Islet precursor cell (in vitro differentiated cells): ENCODE measurements around the gene FSTL4.
A peak's percentile ranks its signal among the peaks of the same experiment; 100 is the strongest.

Experiments
- DNase-seq: peaks from one replicate; pipeline ENCODE4 v3.0.0-alpha.2; 2018

FSTL4 gene

DNA sequence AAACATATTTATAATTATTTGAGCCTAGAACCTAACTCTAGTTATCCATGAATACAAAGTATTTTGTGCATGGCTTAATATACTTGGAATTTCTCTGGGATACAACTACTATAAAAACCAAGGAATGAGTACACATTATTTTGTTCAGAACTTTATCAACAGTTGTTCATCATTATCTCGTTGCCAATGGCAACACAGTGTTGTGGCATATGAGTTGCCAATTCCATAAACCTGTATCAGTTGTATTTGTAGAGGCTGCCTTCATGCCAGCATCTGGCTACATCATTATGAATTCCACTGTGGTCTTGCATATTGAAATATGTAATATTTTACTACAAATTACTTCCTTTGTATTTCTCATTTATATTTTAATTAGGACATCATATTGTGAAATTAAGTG, 250.4 kb downstream of the FSTL4 start:
- no peak for DNase-seq

DNA sequence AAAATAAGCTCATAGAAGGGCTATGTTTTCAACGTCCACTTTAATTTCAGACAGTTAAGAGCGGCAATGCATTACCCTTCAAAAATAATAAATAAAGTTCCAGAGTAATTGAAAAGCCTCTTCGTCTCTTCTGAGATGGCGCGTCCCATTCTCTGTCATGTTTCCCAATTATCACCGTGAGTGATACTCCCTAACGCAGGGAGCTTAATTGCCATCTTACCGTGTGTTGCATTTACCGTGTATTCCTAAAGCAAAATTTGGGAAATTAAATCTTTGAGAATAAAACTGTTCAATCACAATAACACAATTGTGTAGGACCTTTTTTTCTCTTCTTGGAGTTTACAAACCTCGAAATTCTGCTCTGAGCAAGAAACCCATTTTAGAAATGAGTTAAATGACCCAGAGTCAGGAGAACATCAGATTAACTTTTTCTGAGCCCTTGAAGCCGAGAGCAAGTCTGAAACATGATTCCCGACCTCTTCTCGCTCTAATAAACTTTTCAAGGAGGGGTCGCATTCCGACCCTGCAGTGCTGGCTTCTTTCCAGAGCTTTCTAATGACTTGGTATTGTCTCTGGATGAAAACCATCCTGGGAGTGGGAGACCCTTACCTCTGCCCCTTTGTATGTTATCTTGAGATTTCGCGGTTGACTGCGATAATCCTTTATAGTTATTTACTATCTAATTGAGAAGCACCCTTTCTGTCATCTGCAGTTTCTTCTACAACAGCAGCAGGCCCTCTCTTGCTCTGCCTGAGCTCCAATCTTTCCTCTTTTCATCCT, 251.5 kb downstream of the FSTL4 start:
- peak; percentile 51 for DNase-seq

DNA sequence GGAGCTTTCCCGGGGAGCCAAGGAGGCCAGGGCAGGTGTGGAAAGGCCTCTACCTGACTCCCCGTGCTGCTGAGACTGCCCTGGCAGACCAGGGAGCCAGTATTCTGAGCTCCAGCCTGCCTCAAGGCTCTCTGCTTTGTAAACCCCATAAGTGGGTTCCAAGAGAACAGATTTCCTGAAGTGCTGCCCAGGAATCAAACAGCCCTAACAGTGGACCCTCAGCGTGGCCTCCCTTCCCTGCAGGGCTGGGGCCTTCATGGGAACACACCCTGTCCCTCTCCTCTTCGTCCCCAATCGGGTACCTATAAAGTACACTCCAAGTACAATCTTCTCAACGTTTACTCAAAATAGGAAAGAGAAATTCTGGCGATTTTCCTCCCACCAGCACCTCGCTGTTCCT, 252.5 kb downstream of the FSTL4 start:
- no peak for DNase-seq

DNA sequence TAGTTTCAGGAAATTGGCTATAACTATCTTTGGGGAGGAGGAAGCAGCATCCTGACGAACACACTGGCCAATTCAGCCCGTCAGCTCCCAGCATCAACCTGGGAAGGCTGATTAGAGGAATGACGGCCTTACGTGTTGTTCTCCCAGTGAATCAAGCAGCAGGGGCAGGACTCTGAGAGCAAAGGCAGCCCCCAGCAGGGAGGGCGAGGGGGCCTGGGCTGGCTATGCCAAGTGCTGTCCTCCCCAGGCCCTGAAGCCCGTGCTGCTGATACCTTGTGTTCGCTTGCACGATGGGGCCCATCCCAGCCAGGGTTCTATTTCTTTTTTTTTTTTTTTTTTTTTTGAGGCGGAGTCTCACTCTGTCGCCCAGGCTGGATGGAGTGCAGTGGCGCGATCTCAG, 254.1 kb downstream of the FSTL4 start:
- no peak for DNase-seq

DNA sequence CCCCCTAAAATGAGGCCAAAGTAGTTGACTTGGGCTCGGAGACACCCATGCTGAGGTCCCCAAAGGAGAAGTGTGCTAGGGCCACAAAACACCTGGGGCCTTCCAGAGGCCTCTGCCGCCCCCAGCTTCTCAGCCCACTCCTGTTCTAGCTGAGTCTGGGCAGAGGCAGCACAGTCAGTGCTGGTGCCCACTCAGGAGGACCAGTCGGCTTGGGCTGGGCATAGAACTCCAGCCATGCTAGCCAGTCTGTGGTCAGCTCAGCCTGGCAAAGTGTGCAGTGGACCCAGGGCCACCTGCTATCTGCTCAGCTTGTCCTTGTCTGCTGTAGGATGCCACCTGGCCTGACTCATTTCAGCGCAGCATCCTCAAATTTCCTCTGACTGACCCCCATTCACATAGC, 254.6 kb downstream of the FSTL4 start:
- no peak for DNase-seq

DNA sequence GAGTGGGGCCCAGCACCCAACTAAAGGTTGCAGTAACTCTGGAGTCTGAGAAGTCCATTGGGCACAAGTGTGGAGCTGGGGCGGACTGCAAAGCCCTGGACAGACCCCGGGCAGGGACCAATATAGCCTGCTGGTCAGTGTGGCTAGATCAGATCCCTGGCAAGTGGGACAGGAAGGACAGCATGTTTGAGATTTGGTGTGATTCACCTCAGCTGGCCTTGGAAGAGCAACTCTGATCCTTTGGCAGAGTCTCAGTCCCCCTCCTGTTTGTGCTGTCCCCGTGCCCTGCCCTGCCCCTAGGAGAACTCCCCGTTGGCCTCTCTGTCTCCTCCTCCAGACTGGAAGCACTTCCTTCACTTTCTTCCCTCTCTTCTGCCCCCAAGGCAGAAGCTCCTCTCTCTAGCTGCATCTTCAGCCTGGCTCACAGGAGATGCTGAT, 255.3 kb downstream of the FSTL4 start:
- DNase-seq: peak; percentile 58

DNA sequence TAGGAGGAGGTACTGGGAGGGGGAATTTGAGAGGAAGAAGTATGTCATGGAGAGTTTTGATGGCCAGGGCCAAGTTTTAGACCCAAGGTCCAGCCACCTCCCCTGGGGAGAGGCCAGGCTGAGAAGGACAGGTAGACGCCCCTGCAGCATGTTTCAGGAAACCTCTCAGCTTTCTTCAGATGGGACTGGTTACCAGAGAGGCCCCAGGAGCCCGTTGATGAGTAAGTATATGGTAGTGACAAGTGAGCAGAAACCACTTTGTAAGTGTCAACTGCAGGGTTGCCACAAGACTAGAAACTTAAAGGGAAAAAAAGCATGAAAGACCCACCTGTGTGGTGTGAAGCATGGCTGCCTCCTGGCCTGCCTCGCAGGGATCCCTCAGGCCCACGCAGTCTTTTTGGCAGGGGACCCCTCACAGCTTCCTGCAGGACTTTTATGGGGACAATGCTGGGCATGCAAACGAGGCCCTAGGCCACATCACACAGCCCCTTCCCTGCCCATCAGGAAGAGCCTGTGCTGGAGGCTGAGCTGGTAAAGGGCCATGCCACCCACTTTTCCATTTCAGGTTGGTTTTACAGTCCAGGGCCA, 255.9 kb downstream of the FSTL4 start:
- no peak for DNase-seq

DNA sequence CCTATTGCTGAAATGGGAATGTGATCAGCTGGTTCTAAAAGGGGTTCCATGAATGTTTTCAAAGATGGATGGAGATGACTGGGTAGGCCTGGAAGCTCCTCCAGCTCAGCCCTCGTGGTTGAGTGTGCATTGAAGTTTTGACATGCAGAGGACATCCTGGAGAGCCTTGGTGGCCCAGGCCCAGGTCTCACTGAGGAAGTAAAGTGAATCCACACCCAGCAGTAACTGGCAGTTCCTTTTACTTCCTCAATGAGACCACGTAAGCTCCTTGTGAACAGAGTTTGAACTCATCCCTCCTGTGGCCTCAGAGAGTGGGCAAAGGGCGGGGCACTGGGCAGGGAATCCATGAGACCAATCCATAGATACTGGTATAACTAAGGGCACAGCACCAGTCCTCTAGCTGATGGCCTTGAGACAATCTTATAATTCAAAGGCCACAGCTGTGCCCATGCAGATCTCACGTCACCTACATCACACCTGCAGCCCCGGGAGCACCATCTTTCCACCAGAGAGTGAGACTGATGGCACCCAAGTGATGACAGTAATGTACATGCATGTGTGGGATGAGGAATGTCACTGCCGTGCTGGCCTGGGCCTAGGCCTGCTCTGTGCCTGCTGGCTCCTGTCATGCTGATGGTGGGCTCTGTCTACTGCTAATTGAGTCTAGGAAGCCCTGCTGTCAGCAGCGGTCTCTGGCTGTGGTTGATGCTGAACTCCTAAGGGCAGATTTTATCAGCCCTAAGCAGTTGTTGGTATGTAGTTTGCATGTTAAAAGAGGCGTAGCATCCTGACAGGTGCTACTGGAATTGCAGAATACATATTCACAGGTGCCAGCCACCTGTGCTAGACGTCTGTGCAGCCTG, 257.8 kb downstream of the FSTL4 start:
- peak; percentile 49 for DNase-seq

DNA sequence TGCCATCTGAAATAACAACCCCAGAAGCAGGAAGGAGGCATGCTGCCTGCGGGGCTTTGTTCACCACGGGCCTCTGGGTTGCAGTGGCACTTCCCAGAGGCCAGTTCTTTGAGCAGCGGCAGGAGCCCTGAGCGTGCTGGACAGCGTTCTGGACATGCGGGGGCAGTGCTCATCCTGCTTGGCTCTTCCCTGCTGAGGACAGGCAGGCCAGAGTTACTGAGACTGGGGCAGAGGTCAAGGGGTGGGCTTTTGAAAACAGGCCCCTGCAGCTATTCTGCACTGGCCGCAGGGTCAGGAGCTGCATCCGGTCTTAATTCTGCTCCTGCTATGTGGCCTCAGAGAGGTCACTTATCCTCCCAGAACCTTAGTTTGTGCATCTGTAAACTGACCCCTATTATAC, 258.6 kb downstream of the FSTL4 start:
- peak; percentile 88 for DNase-seq

DNA sequence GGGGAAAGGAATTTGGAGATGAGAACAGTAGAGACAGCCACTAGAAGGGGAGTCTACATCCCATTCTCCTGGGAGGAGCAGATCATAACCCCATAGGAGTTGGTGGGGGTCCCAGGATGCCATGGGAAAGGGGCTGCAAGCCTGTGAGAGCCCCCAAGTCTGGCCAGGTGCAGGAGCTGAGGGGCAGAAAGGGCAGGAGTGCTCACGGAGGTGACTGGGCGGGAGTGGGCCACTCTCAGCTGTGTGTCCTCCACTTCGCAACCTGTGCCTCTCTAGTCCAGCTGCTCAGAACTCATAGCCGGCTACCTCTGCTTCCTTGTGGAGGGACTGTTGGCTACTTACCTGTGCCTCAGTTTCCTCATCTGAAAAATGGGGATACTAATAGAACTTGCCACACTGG, 263.9 kb downstream of the FSTL4 start:
- DNase-seq: peak; percentile 31

DNA sequence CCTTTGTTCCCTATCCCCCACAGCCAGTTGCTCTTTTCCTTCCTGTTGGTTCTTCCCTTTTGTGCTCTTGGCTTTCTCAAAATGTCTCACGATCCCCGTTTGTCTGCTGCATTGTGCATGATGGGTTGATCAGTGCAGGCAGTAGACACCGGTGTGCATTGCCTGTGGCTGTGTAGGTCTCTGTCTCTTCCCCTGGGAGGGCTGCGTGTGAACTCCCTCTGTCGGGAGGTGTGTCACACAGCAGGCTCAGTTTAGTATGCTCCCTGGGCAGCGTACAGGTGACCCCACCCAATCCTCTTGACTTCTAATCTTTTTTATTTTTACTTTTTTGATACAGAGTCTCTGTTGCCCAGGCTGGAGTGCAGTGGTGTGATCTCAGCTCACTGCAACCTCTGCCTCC, 265.3 kb downstream of the FSTL4 start:
- DNase-seq: peak; percentile 62

DNA sequence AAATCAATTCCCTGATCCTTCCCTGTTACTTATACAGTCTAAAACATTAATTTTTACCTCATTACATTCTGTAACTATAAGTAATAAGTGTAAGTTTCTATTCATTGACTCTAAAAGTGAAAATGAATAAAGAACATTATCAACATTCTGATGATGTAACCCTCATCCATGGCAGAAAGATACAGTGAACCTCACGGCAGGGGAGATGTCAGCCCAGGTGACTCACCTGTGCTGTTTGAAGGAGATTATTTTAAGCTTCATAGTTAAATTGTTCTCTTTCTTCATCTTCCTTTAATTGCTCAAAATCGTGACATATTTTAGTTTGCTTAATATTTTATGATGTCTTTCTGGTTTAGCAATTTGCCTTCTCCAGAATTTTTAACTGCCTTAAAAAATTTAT, 268.1 kb downstream of the FSTL4 start:
- no peak for DNase-seq

DNA sequence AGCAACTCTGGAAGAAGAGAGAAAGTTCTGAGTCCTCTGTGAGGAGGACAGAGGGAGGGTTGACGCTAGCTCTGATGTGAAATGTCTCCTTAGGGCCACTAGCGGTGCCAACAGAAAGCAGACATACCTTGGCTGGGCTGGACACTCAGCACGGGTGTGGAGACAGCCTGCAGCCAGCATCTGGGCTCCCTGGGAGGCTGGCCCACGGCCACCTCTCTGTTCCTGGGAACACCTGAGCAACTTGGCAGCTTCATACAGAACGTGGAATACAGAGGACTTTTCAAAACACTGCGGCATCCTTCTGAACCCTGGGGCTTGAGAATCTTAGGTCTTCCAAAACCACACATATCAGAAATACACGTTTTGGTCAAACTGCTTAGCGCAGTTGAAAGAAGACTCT, 269.1 kb downstream of the FSTL4 start:
- DNase-seq: peak; percentile 46

DNA sequence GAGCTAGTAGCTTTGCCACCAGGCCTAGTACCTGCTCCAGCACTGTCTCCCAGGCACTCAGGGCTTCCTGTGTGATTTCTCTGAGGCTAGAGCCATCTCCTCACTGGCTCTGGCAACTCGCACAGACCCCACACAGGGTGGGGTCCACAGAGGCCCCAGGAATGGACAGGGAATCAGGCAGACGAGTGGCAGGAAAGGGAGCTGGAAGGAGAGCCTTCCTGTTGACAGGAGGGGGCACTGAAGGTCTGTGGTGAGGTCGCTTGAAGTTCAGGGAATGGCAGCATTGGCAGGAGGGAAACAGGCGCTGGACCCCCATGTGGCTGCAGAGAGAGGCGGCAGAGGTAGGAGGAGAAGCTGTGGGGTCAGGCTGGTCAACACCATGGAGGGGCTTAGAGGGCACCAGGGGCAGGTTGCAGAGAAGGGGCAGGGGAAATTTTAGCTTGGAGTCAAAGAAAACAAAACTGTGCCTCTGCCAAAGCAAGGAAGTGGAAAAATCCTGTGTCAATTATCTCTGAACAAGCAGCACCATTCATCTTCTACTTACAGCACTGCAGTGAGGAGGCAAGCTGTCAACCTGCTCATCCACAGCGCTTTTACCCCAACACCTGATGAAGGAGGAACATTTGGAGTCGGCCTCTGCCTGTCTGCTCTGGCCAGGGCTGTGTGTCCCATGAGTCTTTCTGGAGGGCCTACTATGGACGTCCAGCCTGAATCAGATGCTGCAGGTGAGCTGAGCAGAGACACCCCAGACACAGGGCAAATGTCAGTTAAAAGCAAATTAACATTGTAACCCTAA, 270.2 kb downstream of the FSTL4 start:
- DNase-seq: peak; percentile 53

DNA sequence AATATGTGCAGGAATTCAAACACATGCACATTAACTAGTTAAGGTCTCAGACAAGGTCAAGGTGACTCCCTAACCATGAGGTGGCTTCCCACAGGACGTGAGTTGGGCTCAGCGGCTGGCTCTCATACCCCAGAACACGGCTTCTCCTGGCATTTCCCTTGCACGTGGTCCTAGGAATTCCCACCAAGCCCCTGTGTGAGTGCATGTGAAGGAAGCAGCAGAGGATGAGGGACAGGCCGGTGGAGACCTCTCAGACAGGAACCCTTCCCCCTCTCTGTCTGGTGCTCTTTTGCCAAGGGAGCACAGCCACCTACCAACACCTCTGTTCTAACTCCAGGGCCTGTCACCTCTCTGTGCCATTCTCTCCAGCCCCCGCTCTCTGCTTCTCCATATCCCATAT, 271.0 kb downstream of the FSTL4 start:
- peak; percentile 41 for DNase-seq

DNA sequence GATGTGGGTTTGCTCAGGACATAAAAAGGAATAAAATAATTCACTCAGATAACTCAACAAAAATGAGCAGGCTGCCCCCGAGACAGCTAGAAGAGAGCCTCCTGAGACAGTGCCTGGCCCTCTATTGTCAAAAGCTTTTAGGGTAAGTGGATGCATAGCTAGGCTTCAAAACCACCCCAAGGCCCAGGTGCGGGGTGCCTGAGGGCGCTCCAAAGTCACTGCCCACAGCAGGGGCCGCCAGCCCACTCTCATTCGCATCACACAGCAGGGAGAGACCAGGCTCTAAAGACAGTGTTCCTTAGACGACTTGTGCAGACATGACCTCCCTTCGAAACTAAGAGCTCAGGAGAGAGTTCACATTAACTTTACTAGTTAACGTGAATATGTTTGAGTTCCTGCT, 271.5 kb downstream of the FSTL4 start:
- peak; percentile 59 for DNase-seq

DNA sequence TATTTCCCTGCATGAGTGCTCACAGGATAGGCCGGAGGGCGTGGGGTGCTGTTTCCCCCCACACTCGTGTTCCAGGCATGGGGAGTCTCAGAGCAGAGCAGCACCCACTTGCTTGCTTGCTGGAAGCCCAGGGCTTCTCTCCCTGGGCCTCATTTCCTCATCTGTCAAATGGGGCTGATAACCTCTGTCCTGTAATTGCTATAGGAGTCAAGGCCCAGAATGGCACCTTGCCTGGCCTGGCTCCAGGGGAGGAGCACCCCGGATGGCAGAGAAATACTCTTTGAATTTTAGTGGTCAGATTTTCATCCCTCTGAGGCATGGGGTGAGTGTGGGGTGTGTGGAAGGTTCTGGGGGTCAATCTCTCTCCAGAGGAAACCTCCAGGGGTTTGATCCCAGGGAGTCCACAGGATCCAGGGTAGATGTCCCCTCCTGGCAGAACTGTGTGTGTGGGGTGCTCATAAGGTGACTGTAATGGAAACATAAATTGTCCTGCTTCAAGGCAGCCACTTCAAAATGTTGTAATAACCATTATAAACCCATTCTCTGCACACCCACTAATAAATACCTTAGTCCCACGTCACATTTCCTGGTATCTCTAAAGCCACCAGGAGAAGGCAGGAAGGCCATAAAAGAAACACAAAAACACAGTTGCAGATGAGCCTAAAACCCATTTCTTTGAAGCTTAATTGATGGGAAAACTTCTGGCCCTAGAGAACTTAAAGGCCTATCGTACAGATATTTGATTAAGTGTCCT, 272.2 kb downstream of the FSTL4 start:
- peak; percentile 43 for DNase-seq

DNA sequence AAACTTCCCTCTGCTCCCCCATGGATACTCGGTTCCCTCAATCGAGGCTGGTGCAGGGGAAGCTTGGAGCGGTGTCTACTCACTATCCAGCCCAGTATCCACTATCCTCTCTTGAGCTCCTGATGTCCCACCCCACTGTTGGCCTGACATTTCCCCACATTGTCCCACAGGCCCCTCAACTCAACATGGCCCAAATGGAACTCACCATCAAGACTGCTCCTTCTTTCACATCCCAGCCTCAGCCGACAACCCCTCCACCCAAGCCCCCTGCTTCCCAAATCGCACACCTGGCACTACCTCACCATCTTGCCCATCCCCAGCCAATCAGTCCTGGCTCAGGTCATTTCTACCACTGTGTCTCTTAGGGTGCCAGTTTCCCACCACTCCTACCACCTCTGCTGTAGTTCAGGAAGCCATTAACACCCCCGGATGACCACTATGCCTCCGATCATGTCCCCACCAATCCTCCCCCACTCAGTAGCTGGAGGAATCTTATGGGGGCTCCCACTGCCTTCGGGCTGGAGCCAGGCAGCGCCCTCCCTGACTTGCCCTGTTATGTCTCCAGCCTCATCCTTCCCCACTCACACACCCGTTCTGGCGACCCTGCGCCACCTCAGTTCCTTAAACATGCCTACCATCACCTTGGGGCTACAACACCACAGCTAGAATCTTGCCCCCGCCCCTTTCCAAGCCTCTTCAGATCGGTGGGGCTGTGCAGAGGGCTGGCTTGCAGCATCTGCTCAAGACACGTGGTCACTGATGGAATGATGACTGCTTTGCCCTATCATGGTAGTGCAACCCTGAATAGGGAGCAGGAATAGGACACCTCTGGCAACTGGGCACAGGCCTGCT, 273.6 kb downstream of the FSTL4 start:
- DNase-seq: no peak

DNA sequence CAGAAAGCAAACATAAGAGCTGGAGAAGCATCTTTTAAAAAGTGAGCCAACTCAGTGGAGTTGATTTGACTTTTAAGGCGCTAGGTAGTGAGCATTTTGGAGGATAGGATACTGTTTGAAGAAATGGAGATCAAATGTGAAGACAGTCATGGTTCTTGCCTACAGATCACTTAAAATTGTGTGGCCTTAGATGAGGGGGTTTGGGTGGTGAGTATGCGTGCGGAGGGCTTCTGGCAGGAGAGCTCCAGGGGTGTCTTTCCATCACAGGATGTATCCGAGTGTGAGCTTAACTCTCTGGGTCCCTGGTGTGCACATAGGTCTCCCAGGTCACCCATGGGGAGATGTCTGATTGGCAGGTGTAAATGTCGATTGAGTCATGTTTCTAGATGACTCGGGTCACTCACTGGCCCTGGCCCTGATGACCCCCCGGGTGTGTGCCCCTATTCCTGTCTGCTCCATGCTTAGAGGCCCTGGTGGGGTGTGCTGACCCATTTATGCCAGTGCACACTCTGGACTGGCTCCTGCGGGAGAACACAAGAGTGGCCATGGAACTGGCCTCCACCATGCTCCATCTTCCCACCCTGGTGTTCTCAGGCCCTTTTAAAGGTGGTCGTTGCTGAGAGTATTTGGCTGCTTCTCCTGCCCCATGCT, 274.4 kb downstream of the FSTL4 start:
- no peak for DNase-seq

DNA sequence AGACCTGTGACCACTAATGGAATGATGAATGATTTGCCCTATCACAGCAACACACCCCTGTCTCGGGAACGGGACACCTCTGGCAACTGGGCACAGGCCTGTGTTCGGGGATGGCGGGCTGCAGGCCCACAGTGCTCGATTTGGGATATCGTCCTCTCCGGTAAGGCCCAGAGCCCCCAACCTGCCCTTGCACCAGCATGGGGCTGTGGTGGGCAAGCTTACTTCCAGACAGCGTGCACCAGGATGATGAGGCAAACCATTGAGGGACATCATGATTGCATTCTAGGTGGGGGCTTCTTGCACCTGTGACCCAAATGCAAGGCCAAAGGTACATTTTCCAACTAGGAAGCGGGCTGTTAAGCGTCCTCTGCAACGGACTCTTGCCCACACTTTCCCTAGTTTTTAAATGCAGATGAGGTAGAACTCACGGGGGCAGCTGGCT, 275.4 kb downstream of the FSTL4 start:
- no peak for DNase-seq
